SK-N-MC (cell line): ENCODE measurements around the gene RGS2.

Experiments
- EZH2 ChIP-seq: fragments of 200-600 bp; sonication (generic); IDR thresholded peaks from one replicate; pipeline ENCODE4 v1.6.1; 2017; ENCODE audit warnings: antibody characterized with exemption
- FOXP2 ChIP-seq: optimal IDR thresholded peaks from 2 replicates; pipeline ENCODE3; 2011; ENCODE audit warnings: mild to moderate bottlenecking, moderate library complexity; ENCODE audit not compliant: insufficient read depth; ENCODE audit errors: extremely low read length, control extremely low read depth
- POLR2AphosphoS5 ChIP-seq: IDR thresholded peaks from 2 replicates; pipeline ENCODE4 v1.6.1; 2012; ENCODE audit warnings: mild to moderate bottlenecking, low read depth, low read length, borderline replicate concordance

DNA sequence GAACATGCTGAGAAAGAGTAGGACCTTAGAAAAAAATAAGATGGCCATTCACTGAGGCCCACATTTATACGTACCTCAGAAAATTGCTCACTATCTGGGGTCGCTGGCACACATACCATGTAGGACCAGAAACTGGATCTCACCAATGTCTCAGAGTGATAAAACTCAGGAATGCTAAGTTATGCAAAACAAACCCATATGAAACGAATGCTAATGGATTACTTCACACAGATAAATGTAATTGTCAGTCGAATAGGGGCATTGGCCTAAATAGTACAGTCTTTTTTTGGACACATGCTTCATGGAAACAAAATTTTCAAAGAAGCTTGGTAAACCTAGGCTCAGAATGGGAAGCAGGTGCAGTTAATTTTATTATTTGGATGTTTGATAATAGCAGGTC is 32.6 kb upstream of the RGS2 start:
- TF ChIP-seq POLR2AphosphoS5 (no peak), EZH2 (no peak), FOXP2 (no peak)
